Measurements from ENCODE around the gene MACROD1. TPM values are rescaled to one million over a fixed set of nuclear protein-coding genes. Genes with fewer than 3 reads are reported as not detected.
A peak's percentile ranks its signal among the peaks of the same experiment; 100 is the strongest.

MACROD1 gene
- total and polyA plus RNA-seq, 2 donors (not counting 1 experiment from before 2014, with no cell fraction given), result 2.7 to 8.6 TPM

DNA sequence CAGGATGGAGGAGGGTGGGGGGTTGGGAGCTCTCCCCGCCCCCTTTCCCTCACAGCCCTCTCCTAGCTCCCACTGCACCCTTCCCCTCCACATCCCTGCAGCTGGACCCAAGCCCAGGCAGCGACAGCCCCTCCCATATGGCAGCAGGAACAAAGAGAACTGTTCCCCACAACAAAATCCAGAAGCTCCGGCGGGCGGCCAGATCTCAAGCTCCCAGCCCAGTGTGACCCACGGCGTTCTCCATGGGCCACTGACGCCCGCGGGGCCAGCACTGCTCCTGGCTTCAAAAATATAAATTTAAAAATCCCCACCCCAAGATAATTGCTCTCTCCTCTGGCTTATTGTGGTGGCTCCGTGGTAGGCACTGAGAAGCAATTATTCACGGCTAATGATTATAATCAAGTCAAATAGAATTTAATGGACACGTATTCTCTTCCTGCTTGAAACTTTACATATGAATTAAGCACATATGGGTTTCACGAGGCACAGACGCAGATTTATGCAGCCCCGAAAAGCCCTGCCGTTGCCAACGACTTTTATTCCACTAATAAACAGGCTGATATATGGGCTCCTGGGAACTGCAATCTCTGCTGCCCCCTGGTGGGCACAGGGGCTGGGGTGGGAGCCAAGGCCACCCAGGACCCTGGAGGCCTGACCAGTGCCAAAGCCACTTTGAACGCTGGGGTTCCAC is 17.5 kb downstream of the MACROD1 start:
- Mint-ChIP-seq H3K4me1 (peaks cover 16% of the 10 kb centered on the region), H3K27ac (no peak overlapping the region), H3K27me3 (no peaks in the 10 kb centered on the region), H3K9me3 (ENCODE audit: insufficient read depth) (no peaks in the 10 kb centered on the region), H3K4me3 (no peak overlapping the region)
- no peak overlapping the region for H3K27ac ChIP-seq (ENCODE audit: low read length in 2 of 2)
- TF ChIP-seq, protein P1, sequence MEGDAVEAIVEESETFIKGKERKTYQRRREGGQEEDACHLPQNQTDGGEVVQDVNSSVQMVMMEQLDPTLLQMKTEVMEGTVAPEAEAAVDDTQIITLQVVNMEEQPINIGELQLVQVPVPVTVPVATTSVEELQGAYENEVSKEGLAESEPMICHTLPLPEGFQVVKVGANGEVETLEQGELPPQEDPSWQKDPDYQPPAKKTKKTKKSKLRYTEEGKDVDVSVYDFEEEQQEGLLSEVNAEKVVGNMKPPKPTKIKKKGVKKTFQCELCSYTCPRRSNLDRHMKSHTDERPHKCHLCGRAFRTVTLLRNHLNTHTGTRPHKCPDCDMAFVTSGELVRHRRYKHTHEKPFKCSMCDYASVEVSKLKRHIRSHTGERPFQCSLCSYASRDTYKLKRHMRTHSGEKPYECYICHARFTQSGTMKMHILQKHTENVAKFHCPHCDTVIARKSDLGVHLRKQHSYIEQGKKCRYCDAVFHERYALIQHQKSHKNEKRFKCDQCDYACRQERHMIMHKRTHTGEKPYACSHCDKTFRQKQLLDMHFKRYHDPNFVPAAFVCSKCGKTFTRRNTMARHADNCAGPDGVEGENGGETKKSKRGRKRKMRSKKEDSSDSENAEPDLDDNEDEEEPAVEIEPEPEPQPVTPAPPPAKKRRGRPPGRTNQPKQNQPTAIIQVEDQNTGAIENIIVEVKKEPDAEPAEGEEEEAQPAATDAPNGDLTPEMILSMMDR (IDR thresholded peaks at IDR 0.05), result peak; percentile 92
- no peak for TF ChIP-seq EZH2 (IDR thresholded peaks at IDR 0.05; ENCODE audit: borderline replicate concordance, insufficient read depth, low read depth, low read length, poor library complexity, severe bottlenecking)
- WGBS (ENCODE audit: insufficient coverage), result 56% methylated on average over 14 of the region's 19 CpGs
- ATAC-seq (ENCODE audit: low read depth), result peak; percentile 58
- no peak overlapping the region for H3K9ac ChIP-seq (ENCODE audit: low read length)
- no peak overlapping the region for H3K4me2 ChIP-seq (replicated peaks; ENCODE audit: low read depth, low read length, poor library complexity, severe bottlenecking)
- ChIA-PET CTCF (interaction anchor here (0.5 to 9.6 kb wide), 13 partner anchors 14 to 669 kb away, joined by 3 to 163 read pairs (median 3); partner anchors contain the start of genes ATL3, MARK2 and ZFTA), POLR2A (no interaction called here)
- no peaks in the 10 kb centered on the region for H3K79me2 ChIP-seq (ENCODE audit: control insufficient read depth, insufficient read depth, low read length)
- peak; percentile 81 for DNase-seq
- H3K27me3 ChIP-seq (replicated peaks in 1 of 4; ENCODE audit: control extremely low read depth in 1 of 4, control insufficient read depth in 3 of 4, insufficient read depth in 4 of 4, low read length in 3 of 4), result no peaks in the 10 kb centered on the region
- peaks cover 7 to 21% of the 10 kb centered on the region in 2 donors for H3K4me1 ChIP-seq (ENCODE audit: control insufficient read depth in 2 of 2, insufficient read depth in 2 of 2, low read length in 2 of 2)
- intact Hi-C loops (cut with micrococcal nuclease), result loop anchor here (1.0 kb wide), 3 partner anchors 148 to 380 kb away; partner anchors contain the start of gene ZFTA
- no peak overlapping the region for H2AFZ ChIP-seq (ENCODE audit: insufficient read depth, low read depth, low read length, poor library complexity, severe bottlenecking)
- peaks cover 0 to 4% (median 0%) of the 10 kb centered on the region in 3 donors for H3K9me3 ChIP-seq (ENCODE audit: control extremely low read depth in 1 of 3, control insufficient read depth in 2 of 3, insufficient read depth in 1 of 3, low read length in 2 of 3)
- H4K20me1 ChIP-seq (ENCODE audit: control insufficient read depth, insufficient read depth, low read length, poor library complexity, severe bottlenecking), result no peaks in the 10 kb centered on the region
- no peak overlapping the region for H3K4me3 ChIP-seq (ENCODE audit: control extremely low read depth in 1 of 5, extremely low read depth in 1 of 5, insufficient read depth in 1 of 5, low read depth in 2 of 5, low read length in 4 of 5)
- H3K36me3 ChIP-seq (replicated peaks in 1 of 2; ENCODE audit: control extremely low read depth in 1 of 2, control insufficient read depth in 1 of 2, extremely low read depth in 1 of 2, insufficient read depth in 2 of 2, low read length in 1 of 2), result no peaks in the 10 kb centered on the region

Measured in B cell (primary cell).